Common myeloid progenitor, CD34-positive (primary cell): ENCODE results near the gene POU2F2.

Source experiments
- CTCF ChIA-PET: fragments of 350-600 bp; sonication (Branson Sonifier 250); formaldehyde crosslinking; loops from one replicate; lab custom pipeline; 2021; ENCODE audit warnings: antibody characterized with exemption; lab: Charles Lee
- POLR2A ChIA-PET: fragments of 350-600 bp; sonication (Branson Sonifier 250); formaldehyde crosslinking; loops from one replicate; lab custom pipeline; 2021; ENCODE audit warnings: antibody characterized with exemption; lab: Charles Lee
- DNase-seq, 3 donors: peaks; one replicate each; pipeline versions ENCODE4 v3.0.0 to v3.0.0-alpha.2; 2013
- H3K27ac ChIP-seq, 2 experiments: 1 replicate in 1 of 2; 2 replicates in 1 of 2; pipeline ENCODE4 v1.7.0; 2013; ENCODE audit warnings: inconsistent platforms in 2 of 2, low read length in 2 of 2, mild to moderate bottlenecking in 2 of 2, low read depth in 1 of 2, moderate library complexity in 1 of 2; ENCODE audit not compliant: severe bottlenecking in 2 of 2, insufficient read depth in 1 of 2, poor library complexity in 1 of 2
- H3K27me3 ChIP-seq, 5 experiments: replicated peaks in 2 of 5; 1 replicate in 3 of 5; 2 replicates in 2 of 5; pipeline versions ENCODE4 v1.6.1 to v1.7.0; 2013; ENCODE audit warnings: low read length in 4 of 5, mild to moderate bottlenecking in 2 of 5, moderate library complexity in 2 of 5, inconsistent platforms in 1 of 5; ENCODE audit not compliant: insufficient read depth in 5 of 5, control insufficient read depth in 4 of 5
- H3K36me3 ChIP-seq, 4 experiments: 1 replicate in 2 of 4; 2 replicates in 2 of 4; pipeline versions ENCODE4 v1.6.1 to v1.7.0; 2013; ENCODE audit warnings: low read length in 3 of 4, control low read depth in 1 of 4, mild to moderate bottlenecking in 1 of 4; ENCODE audit not compliant: control insufficient read depth in 4 of 4, insufficient read depth in 4 of 4
- H3K4me1 ChIP-seq, 4 experiments: 1 replicate in 3 of 4; 2 replicates in 1 of 4; pipeline versions ENCODE4 v1.6.1 to v1.7.1; 2013; ENCODE audit warnings: low read length in 3 of 4, mild to moderate bottlenecking in 3 of 4, control low read depth in 1 of 4, inconsistent platforms in 1 of 4, moderate library complexity in 1 of 4; ENCODE audit not compliant: control insufficient read depth in 4 of 4, insufficient read depth in 4 of 4; ENCODE audit errors: control extremely low read depth in 1 of 4
- H3K4me3 ChIP-seq, 7 experiments: 1 replicate in 4 of 7; 2 replicates in 3 of 7; pipeline versions ENCODE4 v1.5.1 to v1.7.0; 2013; ENCODE audit warnings: mild to moderate bottlenecking in 7 of 7, low read length in 6 of 7, moderate library complexity in 6 of 7, inconsistent platforms in 2 of 7, low read depth in 2 of 7, control low read depth in 1 of 7; ENCODE audit not compliant: insufficient read depth in 4 of 7, control insufficient read depth in 1 of 7; ENCODE audit errors: extremely low read depth in 1 of 7
- H3K9me3 ChIP-seq, 5 experiments: 1 replicate in 4 of 5; 2 replicates in 1 of 5; pipeline versions ENCODE4 v1.6.1 to v1.7.1; 2013; ENCODE audit warnings: low read length in 4 of 5, mild to moderate bottlenecking in 2 of 5, inconsistent platforms in 1 of 5, low read depth in 1 of 5, moderate library complexity in 1 of 5; ENCODE audit not compliant: control insufficient read depth in 4 of 5, insufficient read depth in 2 of 5; ENCODE audit errors: control extremely low read depth in 1 of 5
- WGBS: methylation state at CpG from one replicate; pipeline ENCODE4 v1.1.5; 2013; ENCODE audit not compliant: insufficient coverage; 5-methylcytosine and 5-hydroxymethylcytosine counted together

The POU2F2 gene

GRCh38 chr19:42155796-42156195 is 23.6 kb upstream of the POU2F2 start:
- H3K4me1 ChIP-seq: peaks cover 0 to 9% (median 6%) of the 10 kb centered on the region in 4 experiments
- peaks cover 0 to 22% (median 0%) of the 10 kb centered on the region in 5 experiments for H3K27me3 ChIP-seq
- ChIA-PET CTCF (interaction anchor here (0.8 to 1.1 kb wide), 4 partner anchors 8 to 33 kb away, joined by 3 to 4 read pairs (median 3); no protein-coding TSS in a partner anchor), POLR2A (no interaction called here)
- no peak for DNase-seq
- no peaks in the 10 kb centered on the region for H3K9me3 ChIP-seq
- H3K36me3 ChIP-seq: no peaks in the 10 kb centered on the region
- WGBS: 79% methylated on average over 10 of the region's 10 CpGs
- no peak overlapping the region for H3K27ac ChIP-seq
- H3K4me3 ChIP-seq: no peak overlapping the region

DNA sequence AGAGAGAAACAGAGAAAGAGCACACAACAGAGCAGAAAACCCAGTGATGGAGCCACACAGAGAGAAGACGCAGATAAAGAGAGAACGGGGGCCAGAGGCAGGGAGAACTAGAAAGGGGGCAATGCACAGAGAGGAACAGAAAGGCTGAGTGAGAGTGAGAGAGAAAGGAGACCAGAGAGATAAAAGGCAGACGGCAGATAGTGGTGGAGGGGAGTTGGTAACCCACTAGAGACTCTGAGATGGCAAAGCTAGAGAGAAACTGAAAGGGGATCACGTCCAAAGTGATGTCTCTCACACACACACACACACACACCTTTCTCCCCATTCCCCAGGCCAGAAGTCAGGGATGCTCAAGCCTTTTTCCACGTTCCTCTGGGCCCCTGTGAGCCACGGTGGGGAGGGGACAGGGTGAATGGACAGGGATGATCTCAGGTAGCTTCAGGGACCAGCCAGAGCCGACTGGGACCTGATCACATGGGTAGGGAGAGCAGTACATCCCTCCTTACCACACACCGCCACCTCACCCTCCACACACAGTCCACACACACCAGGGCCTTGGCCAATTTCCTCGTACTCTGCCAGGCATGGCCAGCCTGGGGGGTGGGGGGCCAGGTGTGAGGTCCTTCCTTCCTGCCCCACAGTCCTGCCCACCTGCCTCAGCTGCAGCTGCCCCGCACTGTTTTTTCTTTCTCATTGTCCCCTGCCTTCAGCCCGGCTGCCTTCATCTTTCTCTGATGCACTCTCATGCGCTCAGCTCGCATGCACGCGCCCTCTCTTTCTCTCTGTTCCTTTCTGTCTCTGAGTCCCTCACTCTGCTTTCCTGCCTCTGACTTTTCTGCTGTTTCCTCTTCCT is 22.5 kb upstream of the POU2F2 start:
- WGBS: 61% methylated on average over 10 of the region's 15 CpGs
- H3K27ac ChIP-seq: no peak overlapping the region
- H3K4me3 ChIP-seq: no peak overlapping the region
- ChIA-PET POLR2A (no interaction called here), CTCF (interaction anchor here (0.8 to 1.1 kb wide), 2 partner anchors 10 to 34 kb away, joined by 3 to 4 read pairs; no protein-coding TSS in a partner anchor)
- H3K4me1 ChIP-seq: peaks cover 0 to 9% (median 6%) of the 10 kb centered on the region in 4 experiments
- no peaks in the 10 kb centered on the region for H3K36me3 ChIP-seq
- peaks cover 0 to 22% (median 0%) of the 10 kb centered on the region in 5 experiments for H3K27me3 ChIP-seq
- DNase-seq: peak in 1 of 3 donors; percentile 16
- H3K9me3 ChIP-seq: no peaks in the 10 kb centered on the region

DNA sequence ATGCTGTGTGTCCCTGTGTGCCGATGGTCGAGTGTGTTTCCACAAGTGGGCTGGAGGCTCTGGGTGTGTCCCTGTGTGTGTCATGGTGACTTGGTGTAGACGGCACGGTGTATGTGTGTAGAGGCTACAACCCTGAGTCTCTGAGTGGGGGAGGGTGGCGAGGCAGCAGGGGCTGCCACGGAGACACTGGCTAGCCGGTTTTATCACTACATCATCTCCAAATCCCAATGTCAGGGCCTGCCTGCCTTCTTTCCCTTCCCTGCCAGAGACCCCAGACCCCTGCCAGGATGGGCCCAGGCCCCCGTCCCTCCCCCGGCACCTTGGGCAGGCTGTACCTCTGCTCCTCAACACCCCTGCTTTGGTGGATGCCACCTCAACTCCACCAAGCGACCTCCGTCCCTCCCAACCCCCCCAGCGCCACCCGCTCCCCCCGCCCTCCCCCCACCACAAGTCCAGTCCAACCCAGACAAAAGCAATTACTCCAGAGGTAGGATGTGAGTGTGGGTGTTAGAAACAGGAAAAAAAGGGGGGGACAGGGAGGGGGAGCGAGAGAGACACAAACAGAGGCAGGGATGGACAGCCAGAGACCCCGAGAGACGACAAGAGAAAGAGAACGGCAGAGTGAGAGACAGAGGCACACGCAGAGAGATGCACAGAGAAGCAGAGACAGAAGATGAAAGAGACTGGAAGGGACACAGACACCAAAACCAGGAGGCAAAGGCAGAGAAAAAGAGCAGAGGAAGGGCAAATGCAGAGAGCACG is 21.6 kb upstream of the POU2F2 start:
- 85% methylated on average over 10 of the region's 20 CpGs for WGBS
- peaks cover 0 to 20% (median 0%) of the 10 kb centered on the region in 5 experiments for H3K27me3 ChIP-seq
- no peak overlapping the region for H3K4me3 ChIP-seq
- ChIA-PET POLR2A (no interaction called here), CTCF (no interaction called here)
- H3K27ac ChIP-seq: no peak overlapping the region
- H3K36me3 ChIP-seq: no peaks in the 10 kb centered on the region
- peaks cover 0 to 9% (median 6%) of the 10 kb centered on the region in 4 experiments for H3K4me1 ChIP-seq
- DNase-seq: no peak
- no peaks in the 10 kb centered on the region for H3K9me3 ChIP-seq

DNA sequence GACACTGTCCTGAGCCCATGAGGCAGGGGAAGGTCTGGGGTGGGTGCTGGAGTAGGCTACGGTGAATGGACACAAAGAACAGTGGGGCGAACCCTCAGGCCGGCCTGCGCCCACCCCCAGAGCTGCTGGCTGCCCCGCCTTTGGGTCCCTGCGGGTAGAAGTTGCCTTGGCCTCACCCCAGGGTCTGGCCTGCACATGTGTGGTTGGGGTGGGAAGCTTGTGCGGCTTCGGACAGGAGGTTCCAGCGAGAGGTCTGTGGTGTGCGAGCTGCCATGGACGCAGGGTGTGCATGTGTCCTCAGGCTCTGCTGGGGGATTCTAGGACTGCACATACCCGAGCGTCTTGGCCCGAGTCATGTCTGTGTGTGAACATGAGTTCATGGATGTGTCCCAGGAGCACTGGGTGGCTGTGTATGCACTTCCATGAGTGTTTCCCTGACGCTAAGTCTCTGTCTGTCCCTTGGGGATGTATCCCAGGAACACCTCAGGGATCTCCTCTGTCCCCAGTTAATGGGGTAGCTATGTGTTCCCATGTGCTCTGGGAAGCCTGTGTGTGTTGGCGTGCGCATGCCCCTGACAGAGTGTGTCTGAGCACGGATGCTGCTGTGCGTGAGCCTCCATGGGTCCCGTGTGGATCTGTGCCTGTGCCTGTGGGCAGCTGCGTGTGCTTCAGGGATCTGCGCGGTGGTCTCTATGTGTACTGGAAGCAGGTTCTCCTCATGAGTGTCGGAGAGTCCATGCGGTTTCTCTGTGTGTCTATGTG is 20.8 kb upstream of the POU2F2 start:
- CTCF ChIA-PET: no interaction called here
- Histone ChIP-seq H3K36me3 (no peaks in the 10 kb centered on the region), H3K4me1 (peaks cover 0 to 9% (median 6%) of the 10 kb centered on the region in 4 experiments), H3K27me3 (peaks cover 0 to 17% (median 0%) of the 10 kb centered on the region in 5 experiments), H3K4me3 (no peak overlapping the region), H3K27ac (no peak overlapping the region), H3K9me3 (no peaks in the 10 kb centered on the region)
- 96% methylated on average over 19 of the region's 25 CpGs for WGBS
- POLR2A ChIA-PET: no interaction called here
- no peak for DNase-seq

DNA sequence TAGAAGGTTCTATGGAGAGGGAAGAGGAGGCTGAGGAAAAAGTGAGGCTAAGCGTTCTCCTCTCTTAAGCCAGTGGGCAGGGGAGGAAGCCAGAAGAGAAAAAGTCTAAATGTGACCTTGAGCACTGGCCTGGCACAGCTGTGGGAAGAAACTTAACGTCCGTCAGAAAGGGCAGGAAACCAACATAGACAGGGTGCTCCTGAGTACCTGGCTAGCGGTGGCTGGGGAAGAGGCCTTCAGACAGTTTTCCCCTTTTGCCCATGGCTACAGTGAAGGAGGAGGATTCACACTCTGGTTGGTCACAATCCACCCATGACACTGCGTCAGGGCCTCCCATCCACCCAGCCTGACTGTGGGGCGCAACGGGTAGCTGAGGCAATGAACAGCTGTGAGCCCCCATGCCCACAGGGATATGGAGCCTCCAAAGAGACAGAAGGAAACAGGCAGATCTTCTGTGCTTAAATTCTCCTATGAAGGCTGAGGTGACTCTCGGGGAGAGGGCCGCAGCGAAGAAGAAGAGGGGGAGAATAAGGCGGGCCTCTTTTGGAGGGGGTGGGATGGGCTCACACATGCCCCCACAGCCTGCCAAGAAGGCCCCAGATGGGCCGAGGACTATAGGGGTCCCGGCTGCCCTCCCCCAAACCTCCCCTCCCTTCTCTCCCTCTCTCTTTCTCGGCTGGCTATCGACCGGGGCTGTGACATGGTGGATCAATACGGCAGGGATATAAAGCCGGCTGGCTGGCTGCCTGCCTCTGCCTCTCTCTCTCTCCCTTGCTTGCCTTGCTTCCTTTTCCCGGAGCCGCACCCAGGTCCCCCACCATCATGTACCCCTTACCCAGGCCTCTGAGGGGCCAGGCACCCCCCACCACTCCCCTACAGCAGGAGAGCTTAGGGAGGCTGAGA is 19.8 kb upstream of the POU2F2 start:
- Histone ChIP-seq H3K4me1 (peaks cover 0 to 9% (median 6%) of the 10 kb centered on the region in 4 experiments), H3K36me3 (no peaks in the 10 kb centered on the region), H3K4me3 (no peak overlapping the region), H3K27ac (no peak overlapping the region), H3K9me3 (no peaks in the 10 kb centered on the region), H3K27me3 (peaks cover 0 to 14% (median 0%) of the 10 kb centered on the region in 5 experiments)
- 95% methylated on average over 11 of the region's 20 CpGs for WGBS
- CTCF ChIA-PET: no interaction called here
- DNase-seq: no peak
- POLR2A ChIA-PET: no interaction called here

DNA sequence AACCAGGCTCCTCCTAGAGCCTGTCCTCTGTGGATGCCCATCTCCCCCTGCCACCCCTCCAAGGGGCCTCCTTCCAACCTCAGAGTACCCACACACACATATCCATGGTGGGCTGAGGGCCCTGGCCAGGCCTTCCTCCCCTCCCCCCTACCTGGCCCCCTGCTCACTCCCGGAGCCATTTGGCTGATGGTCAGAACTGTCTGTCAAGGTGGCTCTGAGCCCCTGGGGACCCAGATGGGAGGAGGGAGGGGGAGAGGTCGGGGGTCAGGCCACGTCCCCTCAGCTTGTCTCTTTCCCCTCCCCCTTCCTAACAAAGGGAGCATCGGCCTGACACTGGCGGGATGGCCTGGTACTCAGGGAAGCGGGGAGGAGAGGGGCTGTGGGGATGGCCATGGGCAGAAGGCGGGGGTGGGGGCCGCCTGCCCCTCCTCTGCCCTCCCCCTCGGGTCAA is 18.7 kb upstream of the POU2F2 start:
- no peaks in the 10 kb centered on the region for H3K9me3 ChIP-seq
- WGBS: 20% methylated on average over 1 of the region's 9 CpGs

More for the DNA sequence above, 18.7 kb upstream of the POU2F2 start:
- no peaks in the 10 kb centered on the region for H3K36me3 ChIP-seq
- peaks cover 0 to 9% (median 6%) of the 10 kb centered on the region in 4 experiments for H3K4me1 ChIP-seq
- POLR2A ChIA-PET: no interaction called here
- H3K27me3 ChIP-seq: peaks cover 0 to 14% (median 0%) of the 10 kb centered on the region in 5 experiments
- DNase-seq: no peak
- H3K4me3 ChIP-seq: no peak overlapping the region
- CTCF ChIA-PET: interaction anchor here (1.5 kb wide), 1 partner anchor 10 kb away, joined by 3 read pairs; no protein-coding TSS in a partner anchor
- H3K27ac ChIP-seq: no peak overlapping the region
